HG03565 (cell line): ENCODE measurements around the gene TP53TG3B.
"Not testable (repeated sequence)": the region's sequence is repeated elsewhere in the genome, so short reads cannot be mapped to it uniquely, and the experiment has no call there.

Experiments
- ATAC-seq: cut with Tn5 transposase; IDR thresholded peaks from one replicate; pipeline ENCODE4 v1.9.1; 2021; ENCODE audit warnings: mild to moderate bottlenecking, moderate library complexity; ENCODE audit not compliant: unreplicated experiment

TP53TG3B gene, protein sequence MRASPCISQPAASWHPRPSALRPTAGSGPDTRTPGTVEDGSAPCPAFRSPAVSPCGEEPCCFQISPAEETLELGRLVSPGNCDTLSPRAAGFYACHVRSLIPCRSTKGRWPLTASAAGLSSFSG

DNA sequence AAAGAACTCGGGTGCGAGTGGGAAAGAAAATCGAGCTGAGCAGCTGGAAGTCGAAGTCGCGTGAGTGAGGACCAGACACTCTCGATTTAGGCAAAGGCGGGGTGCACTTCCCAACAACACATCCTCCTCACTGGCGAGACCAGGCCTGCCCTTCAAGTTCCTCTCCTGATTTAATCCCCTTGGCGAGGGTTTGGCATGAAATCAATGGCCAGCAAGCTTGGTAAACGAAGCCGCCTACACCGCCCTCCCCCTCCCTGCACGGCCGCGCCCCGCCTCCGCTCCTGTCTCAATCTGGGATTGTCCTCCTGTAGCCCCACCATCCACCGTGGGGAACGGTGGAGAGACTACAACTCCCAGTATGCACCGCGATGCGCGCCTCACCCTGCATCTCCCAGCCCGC, at the start of gene TP53TG3B:
TSS of gene TP53TG3B (plus strand) at position 301 of the 400 bp plus-strand sequence. CDS start at position 369, 68 bp downstream.
- ATAC-seq: not testable (repeated sequence)

DNA sequence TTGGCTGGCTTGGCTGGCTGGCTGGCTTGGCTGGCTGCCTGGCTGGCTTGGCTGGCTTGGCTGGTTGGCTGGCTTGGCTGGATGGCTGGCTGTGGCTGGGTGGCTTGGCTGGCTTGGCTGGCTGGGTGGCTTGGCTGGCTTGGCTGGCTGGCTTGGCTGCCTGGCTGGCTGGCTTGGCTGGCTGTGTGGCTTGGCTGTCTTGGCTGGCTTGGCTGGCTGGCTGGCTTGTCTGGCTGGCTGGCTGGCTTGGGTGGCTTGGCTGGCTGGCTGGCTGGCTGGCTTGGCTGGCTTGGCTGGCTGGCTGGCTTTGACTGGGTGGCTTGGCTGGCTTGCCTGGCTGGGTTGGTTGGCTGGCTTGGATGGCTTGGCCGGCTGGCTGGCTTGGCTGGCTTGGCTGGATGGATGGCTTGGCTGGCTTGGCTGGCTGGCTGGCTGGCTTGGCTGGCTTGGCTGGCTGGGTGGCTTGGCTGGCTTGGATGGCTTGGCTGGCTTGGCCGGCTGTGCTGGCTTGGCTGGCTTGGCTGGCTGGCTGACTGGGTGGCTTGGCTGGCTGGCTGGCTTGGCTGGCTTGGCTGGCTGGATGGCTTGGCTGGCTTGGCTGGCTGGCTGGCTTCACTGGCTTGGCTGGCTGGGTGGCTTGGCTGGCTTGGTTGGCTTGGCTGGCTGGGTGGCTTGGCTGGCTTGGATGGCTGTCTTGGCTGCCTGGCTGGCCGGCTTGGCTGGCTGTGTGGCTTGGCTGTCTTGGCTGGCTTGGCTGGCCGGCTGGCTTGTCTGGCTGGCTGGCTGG, 24.2 kb upstream of the TP53TG3B start:
- not testable (repeated sequence) for ATAC-seq

DNA sequence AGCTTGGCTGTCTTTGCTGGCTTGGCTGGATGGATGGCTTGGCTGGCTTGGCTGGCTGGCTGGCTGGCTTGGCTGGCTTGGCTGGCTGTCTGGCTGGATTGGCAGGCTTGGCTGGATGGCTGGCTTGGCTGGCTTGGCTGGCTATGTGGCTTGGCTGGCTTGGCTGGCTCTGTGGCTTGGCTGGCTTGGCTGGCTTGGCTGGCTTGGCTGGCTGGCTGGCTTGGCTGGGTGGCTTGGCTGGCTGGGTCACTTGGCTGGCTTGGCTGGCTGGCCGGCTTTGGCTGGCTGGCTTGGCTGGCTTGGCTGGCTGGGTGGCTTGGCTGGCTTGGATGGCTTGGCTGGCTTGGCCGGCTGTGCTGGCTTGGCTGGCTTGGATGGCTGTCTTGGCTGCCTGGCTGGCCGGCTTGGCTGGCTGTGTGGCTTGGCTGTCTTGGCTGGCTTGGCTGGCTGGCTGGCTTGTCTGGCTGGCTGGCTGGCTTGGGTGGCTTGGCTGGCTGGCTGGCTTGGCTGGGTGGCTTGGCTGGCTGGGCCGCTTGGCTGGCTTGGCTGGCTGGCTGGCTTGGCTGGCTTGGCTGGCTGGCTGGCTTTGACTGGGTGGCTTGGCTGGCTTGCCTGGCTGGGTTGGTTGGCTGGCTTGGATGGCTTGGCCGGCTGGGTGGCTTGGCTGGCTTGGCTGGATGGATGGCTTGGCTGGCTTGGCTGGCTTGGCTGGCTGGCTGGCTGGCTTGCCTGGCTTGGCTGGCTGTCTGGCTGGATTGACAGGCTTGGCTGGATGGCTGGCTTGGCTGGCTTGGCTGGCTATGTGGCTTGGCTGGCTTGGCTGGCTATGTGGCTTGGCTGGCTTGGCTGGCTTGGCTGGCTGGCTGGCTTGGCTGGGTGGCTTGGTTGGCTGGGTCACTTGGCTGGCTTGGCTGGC, 22.8 kb upstream of the TP53TG3B start:
- not testable (repeated sequence) for ATAC-seq

DNA sequence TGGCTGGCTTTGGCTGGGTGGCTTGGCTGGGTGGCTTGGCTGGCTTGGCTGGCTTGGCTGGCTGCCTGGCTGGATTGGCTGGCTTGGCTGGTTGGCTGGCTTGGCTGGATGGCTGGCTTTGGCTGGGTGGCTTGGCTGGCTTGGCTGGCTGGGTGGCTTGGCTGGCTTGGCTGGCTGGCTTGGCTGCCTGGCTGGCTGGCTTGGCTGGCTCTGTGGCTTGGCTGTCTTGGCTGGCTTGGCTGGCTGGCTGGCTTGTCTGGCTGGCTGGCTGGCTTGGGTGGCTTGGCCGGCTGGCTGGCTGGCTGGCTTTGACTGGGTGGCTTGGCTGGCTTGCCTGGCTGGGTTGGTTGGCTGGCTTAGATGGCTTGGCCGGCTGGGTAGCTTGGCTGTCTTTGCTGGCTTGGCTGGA, 22.1 kb upstream of the TP53TG3B start:
- ATAC-seq: not testable (repeated sequence)

DNA sequence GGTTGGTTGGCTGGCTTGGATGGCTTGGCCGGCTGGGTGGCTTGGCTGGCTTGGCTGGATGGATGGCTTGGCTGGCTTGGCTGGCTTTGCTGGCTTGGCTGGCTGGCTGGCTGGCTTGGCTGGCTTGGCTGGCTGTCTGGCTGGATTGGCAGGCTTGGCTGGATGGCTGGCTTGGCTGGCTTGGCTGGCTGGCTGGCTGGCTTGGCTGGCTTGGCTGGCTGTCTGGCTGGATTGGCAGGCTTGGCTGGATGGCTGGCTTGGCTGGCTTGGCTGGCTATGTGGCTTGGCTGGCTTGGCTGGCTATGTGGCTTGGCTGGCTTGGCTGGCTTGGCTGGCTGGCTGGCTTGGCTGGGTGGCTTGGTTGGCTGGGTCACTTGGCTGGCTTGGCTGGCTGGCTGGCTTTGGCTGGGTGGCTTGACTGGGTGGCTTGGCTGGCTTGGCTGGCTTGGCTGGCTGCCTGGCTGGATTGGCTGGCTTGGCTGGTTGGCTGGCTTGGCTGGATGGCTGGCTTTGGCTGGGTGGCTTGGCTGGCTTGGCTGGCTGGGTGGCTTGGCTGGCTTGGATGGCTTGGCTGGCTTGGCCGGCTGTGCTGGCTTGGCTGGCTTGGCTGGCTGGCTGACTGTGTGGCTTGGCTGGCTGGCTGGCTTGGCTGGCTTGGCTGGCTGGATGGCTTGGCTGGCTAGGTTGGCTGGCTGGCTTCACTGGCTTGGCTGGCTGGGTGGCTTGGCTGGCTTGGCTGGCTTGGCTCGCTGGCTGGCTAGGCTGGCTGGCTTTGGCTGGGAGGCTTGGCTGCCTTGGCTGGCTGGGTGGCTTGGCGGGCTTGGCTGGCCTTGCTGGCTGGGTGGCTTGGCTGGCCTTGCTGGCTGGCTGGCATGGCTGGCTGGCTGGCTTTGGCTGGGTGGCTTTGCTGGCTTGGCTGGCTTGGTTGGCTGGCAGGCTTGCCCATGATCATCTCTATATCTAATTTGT, 21.3 kb upstream of the TP53TG3B start:
- not testable (repeated sequence) for ATAC-seq
